CD4-positive, alpha-beta T cell treated with Interleukin-21 for 1 hour (primary cell): ENCODE measurements around the gene PLCB4.
A peak's percentile ranks its signal among the peaks of the same experiment; 100 is the strongest.
"Not testable (repeated sequence)": the region's sequence is repeated elsewhere in the genome, so short reads cannot be mapped to it uniquely, and the experiment has no call there.

ENCODE experiments used
- DNase-seq: peaks from one replicate; pipeline ENCODE4 v3.0.0-alpha.2; 2020

PLCB4 gene

DNA sequence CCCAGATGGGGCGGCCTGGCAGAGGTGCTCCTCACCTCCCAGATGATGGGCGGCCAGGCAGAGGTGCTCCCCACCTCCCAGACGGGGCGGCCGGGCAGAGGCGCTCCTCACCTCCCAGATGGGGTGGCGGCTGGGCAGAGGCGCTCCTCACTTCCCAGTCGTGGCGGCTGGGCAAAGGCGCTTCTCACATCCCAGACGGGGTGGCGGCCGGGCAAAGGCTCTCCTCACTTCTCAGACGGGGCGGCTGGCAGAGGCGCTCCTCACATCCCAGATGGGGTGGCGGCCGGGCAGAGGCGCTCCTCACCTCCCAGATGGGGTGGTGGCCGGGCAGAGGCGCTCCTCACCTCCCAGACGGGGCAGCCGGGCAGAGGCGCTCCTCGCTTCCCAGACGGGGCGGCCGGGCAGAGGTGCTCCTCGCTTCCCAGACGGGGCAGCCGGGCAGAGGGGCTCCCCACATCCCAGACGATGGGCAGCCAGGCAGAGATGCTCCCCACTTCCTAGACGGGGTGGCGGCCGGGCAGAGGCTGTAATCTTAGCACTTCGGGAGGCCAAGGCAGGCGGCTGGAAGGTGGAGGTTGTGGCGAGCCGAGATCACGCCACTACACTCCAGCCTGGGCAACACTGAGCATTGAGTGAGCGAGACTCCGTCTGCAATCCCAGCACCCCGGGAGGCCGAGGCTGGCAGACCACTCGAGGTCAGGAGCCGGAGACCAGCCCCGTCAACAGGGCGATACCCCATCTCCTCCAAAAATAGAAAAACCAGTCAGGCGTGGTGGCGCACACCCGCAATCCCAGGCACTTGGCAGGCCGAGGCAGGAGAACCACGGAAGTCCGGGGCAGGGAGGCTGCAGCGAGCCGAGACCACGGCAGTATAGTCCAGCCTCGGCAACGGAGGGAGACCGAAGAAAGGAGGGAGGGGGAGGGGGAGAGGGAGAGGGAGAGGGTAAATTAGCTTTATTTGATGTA, 316.7 kb downstream of the PLCB4 start:
- not testable (repeated sequence) for DNase-seq

DNA sequence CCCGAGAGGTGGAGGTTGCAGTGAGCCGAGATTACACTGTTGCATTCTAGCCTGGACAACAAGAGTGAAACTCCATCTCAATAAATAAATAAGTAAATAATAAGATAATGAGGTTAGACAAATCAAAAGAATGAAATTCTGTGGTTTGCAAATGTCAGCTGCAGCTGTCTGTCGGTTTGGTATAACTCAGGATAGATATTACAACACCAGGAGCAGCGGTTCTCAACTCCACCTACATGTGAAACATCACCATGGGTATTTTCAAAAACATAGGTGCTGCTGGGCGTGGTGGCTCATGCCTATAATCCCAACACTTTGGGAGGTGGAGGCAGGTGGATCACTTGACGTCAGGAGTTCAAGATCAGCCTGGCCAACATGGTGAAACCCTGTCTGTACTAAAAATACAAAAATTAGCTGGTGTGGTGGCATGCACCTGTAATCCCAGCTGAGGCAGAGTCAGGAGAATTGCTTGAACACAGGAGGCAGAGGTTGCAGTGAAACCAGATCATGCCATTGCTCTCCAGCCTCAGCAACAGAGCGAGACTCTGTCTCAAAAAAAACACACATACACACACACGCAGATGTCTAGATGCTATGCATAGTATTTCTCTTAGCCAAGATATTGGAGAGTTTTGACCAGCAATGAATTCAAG, 319.4 kb downstream of the PLCB4 start:
- no peak for DNase-seq

GRCh38 chr20:9388813-9389161, 319.9 kb downstream of the PLCB4 start:
- no peak for DNase-seq

GRCh38 chr20:9389346-9389745, 320.5 kb downstream of the PLCB4 start:
- DNase-seq: no peak

GRCh38 chr20:9390441-9390840, 321.6 kb downstream of the PLCB4 start:
- no peak for DNase-seq

- DNase-seq: peak; percentile 7
These were observed 324.3 kb downstream of the PLCB4 start for GRCh38 chr20:9392892-9393857.

GRCh38 chr20:9395971-9396370, 327.1 kb downstream of the PLCB4 start:
- no peak for DNase-seq

- no peak for DNase-seq
These were observed 329.0 kb downstream of the PLCB4 start for GRCh38 chr20:9397928-9398327.

- no peak for DNase-seq
These were observed 330.0 kb downstream of the PLCB4 start for GRCh38 chr20:9398882-9399281.

DNA sequence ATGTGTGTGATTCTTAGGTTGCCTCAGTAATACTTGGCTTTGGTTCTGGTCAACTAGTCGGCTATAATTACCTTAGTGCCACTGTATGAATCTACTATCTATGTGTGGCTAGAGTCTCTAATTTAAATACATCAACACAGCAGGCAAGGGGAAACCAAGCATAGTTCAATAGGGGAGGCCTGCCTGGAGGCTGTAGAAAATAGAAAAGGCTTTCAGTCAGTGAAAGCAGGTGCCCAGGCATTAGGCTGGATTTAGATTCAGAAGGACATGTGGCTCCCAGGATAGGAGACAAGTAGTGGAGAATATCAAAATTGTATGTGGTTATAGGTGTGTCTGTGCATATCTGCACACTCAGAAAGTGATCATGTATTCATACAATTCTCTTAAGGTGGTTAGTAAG, 330.4 kb downstream of the PLCB4 start:
- no peak for DNase-seq

GRCh38 chr20:9400171-9401025, 331.5 kb downstream of the PLCB4 start:
- DNase-seq: no peak

DNA sequence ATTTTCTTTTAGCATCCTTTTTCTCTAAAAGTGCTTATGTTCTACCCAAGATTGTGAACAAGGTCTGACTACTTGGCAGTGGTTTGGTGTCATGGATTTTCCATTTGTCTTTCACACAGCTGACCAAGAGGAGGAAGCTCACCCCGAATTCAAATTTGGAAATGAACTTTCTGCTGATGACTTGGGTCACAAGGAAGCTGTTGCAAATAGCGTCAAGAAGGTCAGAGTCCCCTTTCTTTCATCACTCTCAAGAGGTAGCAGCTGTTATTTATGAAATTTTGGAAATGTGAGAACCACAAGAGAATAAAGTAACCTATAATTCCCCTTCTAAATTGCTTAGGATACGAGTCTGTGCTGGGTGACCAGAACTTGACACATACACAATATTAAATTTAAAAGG, 332.5 kb downstream of the PLCB4 start:
- DNase-seq: no peak

DNA sequence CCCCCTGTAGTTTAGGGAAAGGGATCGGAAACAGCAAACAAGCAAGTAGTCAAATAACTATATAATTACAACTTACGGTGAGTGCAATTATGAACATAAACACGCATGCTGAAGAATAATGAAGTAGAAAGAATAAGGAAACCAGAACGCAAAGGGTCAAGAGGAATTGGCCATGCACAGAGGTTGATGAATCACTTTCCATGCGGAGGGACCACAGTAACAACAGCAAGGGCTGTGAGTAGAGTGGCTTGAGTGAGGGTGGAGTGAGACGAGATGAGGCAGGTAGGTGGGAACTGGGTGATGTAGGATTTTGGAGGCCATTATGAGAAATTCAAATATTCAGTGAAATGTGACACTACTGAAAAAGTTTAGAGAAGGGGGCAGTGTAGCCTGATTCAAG, 333.3 kb downstream of the PLCB4 start:
- DNase-seq: no peak

GRCh38 chr20:9402546-9402945, 333.7 kb downstream of the PLCB4 start:
- DNase-seq: no peak

DNA sequence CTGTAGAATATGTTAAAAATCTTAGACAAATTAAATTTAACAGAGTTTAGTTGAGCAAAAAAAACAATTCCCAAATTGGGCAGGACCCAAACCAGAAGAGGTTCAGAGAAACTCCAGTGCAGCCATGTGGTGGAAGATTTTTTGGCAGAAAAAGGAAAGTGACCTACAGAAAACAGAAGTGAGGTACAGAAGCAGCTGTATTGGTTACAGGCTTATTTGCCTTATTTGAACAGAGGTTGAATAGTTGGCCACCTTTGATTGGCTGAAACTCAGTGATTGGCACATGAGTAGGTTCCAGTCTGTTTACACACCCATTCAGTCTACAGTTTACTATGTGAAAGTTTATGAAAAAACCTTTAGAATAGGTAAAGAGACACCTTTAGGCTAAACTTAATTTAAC, 334.6 kb downstream of the PLCB4 start:
- no peak for DNase-seq

- peak; percentile 43 for DNase-seq
These were observed 339.0 kb downstream of the PLCB4 start for GRCh38 chr20:9407805-9408421.

DNA sequence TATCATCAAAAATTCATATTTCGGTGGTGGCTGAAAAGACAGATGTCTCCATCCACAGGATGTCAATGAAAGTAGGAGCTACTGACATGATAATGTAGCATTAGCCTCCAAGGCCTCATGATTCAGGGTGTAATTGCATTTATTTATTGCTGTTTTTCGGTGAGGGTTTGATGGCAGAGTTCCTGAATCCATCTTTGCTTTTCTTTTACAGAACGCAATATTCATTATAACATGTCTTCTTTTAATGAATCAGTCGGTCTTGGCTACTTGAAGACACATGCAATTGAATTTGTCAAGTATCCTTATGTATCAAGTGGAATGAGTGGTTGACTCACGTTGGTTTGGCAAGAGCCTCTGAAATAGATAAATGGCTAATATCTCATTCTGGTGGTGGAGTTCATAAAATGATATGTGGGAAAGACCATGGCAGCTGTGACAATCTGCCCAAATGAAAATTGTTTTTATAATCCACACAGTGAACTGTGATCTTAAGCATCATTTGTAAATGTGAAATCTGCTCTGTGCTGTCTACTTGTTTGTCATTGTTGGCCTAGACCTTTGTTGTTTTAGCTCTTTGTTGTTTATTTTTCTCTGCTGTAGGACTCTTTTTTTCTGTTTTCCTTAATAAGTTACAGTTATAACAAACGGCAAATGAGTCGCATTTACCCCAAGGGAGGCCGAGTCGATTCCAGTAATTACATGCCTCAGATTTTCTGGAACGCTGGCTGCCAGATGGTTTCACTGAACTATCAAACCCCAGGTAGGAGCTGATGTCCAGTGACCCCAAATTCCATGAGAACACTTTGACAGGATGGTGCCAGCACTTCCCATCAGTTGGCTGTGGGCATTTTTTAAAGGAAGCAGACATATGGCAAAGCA, 339.8 kb downstream of the PLCB4 start:
- no peak for DNase-seq

DNA sequence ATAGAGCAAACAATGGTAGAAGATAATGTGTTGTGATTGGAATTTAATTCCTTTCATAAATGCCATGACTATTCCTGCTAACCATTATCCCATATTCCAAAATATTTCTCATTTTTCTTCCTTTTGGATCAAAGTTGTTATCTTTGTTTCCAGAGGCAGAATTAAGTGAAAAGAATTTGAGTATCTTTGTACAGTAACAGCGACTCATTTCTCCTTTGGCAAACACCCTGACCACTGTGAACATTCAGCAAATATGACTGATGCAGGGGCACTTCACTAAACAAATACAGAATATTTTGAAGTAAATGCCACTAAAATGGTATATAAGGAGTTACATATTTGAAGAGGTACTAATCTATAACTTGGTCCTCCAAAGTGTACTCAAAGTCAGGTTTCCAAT, 340.5 kb downstream of the PLCB4 start:
- no peak for DNase-seq

- no peak for DNase-seq
These were observed 341.1 kb downstream of the PLCB4 start for GRCh38 chr20:9409981-9410380.

GRCh38 chr20:9411833-9412232, 342.9 kb downstream of the PLCB4 start:
- no peak for DNase-seq

DNA sequence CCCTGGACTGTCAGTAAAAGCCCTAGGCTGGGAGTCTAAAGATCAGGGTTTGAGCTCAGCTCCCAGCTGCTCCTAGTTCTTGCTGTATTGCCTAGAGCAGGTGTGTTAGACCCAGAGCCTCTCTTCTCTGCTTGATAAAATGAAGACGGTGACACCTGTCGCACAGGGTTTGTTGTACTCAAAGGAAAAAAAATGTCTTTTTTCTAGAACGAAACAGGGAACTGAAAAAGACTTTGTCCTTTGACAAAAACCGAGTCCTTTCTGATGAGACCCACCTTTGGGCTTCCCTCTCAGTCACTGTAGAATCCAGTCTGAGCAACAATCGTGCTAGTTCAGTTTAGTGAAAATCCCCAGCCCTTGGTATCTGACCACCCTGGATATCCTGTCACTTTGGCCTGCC, 343.4 kb downstream of the PLCB4 start:
- DNase-seq: no peak
